Measurements from ENCODE around the gene PPM1A. TPM values are rescaled to one million over a fixed set of nuclear protein-coding genes. Genes with fewer than 3 reads are reported as not detected.
"Not testable (repeated sequence)": the region's sequence is repeated elsewhere in the genome, so short reads cannot be mapped to it uniquely, and the experiment has no call there.

Gene PPM1A
- total and polyA plus RNA-seq, 2 experiments from 2014 or later = 29.8 to 34.1 TPM

GRCh38 chr14:60317609-60318008, 68.6 kb downstream of the PPM1A start (continued):
- TF ChIP-seq ZNF462 (CRISPR knock-in tag; IDR thresholded peaks at IDR 0.05) = peak; percentile 69
- TF ChIP-seq REST (IDR thresholded peaks at IDR 0.05; ENCODE audit: unreplicated experiment) = no peak

- DNase-seq (ENCODE audit: low spot score); H3K27ac Mint-ChIP-seq; H3K27me3 ChIP-seq (ENCODE audit: insufficient read depth); H3K36me3 ChIP-seq (ENCODE audit: insufficient read depth); H3K4me3 Mint-ChIP-seq; H4K20me1 ChIP-seq (replicated peaks; ENCODE audit: insufficient read depth); H2AFZ ChIP-seq; ATAC-seq; H3K9me2 ChIP-seq (ENCODE audit: insufficient read depth); H3K27ac ChIP-seq (ENCODE audit: low read depth); H3K4me3 ChIP-seq; H3K4me2 ChIP-seq; H3K79me2 ChIP-seq (replicated peaks; ENCODE audit: insufficient read depth): not testable (repeated sequence)
- Mint-ChIP-seq H3K4me1 (peaks cover 42% of the 10 kb centered on the region), H3K36me3 (ENCODE audit: low read depth) (peaks cover 22% of the 10 kb centered on the region), H3K27me3 (ENCODE audit: insufficient read depth, low read depth, poor library complexity) (peaks cover 11% of the 10 kb centered on the region), H3K9me3 (peaks cover 20% of the 10 kb centered on the region)
- peaks cover 13% of the 10 kb centered on the region; the same call in 1 of the 2 replicates for H3F3A ChIP-seq (replicated peaks; ENCODE audit: low read depth)
- H3K4me1 ChIP-seq (ENCODE audit: insufficient read depth) = peaks cover 23% of the 10 kb centered on the region
Measured at GRCh38 chr14:60320860-60321259, 71.8 kb downstream of the PPM1A start.

Measured in GM23338 (cell line).